Activated CD8-positive, alpha-beta memory T cell treated with anti-CD3 and anti-CD28 coated beads for 48 hours (primary cell): ENCODE results near the gene PKNOX2.

Source experiments
- DNase-seq, 3 experiments: peaks; one replicate each; pipeline ENCODE4 v3.0.0-alpha.2; 2020; ENCODE audit warnings: low read depth in 2 of 3, low spot score in 2 of 3

PKNOX2 gene

DNA sequence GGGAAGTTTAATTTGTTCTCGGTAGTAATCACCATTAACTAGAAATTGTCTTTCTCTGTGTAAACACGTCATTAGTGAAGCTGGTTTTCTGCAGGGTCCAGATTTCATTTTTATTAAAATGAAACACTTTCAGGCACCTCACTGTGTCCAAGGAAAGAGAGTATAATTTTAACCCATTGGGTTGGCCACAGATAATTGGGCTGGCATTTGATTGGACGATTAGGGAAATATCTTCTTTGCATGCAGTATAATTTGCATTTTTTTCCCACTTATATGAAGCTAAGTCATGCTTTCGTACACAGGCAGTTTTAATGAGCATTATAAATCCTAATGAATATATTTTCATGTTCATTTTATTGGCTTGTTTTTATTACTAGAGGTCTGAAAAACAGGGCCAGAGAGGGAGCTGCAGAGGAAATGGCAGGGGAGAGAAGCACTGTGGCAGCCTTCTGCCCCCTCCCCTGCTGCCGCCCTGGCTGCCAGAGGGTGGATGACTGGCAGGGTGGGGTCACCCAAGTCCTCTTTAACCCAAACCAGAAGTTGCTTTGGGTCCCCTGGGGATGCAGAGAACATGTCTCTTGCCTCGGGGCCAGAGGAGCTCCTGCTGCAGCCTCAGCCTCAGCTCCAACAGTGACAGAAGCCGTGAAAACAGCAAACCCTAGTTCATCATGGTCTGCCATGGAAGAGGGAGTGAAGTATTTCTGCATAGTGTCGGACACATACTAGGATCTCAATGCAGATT lies 93.9 kb downstream of the PKNOX2 start:
- DNase-seq = no peak

DNA sequence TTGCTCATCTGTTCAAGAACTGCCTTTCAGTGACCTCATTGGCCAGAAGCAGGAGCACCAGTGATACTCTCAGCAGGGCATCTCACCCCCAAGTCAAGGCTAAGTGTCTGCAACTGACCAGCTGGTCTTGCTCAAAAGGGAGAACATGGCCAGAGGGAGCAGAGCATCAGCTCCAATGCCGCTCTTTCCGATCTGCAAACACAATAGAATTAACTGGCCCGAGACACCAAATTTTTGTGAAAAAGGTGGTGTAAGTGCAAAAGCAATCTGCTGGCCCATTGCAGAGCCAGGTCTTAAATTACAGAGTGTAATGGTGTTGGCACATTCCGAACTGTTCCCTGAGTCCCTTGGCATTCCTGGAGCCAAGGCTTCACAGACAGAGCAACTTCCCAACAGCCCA lies 97.0 kb downstream of the PKNOX2 start:
- DNase-seq = no peak

DNA sequence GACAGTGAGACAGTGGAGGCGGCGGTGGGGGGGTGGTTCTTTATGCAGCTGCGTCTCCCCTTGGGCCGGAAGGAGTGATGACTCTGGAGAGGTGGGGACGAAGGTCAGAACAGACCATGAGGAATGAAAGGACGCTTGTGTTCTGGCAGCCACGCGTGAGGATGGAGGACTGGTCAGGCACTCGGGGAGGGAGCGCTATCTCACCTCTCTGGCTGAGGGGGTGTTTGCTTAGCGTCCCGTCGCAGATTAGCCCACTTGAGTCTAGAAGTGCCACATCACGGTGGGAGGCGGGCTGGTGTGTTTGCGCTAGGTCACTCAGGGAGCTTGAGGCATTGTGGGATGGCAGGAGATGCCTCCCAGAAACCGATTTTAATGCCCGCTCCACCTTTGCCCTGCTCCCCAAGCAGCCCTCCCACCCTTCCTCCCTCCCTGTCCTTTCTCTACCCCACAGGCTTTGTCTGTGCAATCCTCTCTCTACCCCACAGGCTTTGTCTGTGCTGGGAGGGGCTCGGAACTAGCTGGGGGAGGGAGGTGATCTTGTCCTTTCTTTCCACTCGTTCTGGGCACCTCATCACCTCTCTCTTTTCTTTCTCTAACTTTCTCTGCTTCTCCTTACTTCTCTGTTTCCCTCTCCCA lies 97.8 kb downstream of the PKNOX2 start:
- no peak for DNase-seq

DNA sequence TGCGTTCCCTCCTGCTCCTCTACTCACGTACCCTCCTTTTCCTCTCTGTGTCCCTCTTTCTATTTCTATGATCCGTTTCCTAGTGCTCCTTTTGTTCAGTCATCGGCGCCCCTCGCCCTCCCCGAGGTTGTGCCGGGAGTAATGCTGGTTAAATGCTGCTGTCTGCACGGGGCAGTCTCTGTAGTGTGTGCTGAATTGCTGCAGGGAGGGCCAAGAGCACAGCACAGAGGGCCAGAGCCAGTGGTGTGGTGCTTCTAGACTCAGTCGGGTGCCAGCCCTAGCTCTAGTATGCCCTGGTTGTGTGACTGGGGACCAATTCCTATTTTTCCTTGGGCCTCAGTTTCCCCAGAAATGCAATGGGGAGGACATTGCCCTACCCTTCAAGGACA lies 98.3 kb downstream of the PKNOX2 start:
- no peak for DNase-seq

DNA sequence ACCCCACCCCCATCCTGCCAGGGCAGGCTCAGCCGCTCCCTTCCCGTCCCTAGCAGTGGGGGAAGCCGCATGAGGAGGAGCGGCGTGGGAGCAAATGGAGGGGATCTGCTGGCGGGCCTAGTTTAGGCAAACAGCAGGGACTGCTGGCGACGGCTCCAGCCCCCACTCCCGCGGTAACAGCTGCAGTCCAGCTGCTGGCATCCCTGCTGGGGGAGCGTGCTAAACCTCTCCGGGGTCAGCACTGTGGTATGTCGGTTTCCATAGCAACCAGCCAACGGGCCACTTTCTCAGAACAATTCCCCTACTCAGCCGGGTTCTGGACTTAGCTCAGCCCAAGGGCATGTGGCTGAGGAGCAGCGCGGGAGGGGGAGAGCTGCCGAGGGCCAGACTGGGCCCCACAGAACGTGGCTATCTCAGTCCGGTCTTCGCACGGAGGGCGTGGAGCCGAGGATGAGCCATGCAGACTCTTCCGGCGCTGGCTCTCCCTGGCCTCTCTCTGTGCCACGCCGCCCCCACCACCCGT lies 98.8 kb downstream of the PKNOX2 start:
- DNase-seq = no peak

DNA sequence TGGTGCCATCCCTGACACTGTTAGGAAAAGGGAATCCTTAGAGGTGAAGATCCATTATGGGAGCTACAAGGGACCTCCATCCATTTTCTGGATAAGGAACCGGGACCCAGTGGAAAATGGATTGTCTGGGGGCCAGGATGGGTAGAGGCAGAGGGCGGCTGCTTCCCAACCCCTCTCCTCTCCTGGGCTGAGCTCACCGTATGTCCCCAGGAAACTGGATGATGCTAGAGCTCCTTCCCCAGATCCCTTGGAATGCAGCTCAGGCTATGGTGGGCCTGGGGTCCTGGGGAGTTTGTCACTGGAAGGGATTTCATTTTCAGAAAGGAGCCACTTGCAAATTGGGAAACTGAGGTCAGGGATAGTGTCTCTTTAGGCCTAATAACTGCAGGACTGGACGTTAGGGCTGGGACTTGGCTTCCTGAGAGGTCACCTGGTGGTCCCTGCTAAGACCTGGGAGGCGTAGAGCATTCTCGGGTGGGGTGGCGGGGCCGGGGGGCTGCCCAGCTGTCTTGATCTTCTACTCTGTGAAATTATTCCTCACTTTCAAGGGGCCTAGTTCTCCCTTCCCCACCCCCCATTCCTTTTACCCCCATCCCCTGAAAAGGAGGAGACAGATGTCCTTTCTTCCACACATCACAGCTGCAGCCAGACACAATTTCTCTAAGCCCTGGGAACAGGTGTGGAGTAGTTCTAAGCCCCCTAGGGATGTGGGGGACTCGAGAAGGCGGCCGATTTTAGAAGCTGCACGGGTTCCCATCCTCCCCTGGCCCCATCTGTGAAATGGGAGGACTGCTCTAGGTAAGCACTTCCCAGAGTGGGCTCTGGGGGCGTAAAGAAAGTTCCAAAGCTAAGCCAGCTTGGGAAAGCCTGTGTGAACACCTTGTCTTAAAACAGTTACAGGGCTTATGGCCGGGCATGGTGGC lies 99.8 kb downstream of the PKNOX2 start:
- no peak for DNase-seq

DNA sequence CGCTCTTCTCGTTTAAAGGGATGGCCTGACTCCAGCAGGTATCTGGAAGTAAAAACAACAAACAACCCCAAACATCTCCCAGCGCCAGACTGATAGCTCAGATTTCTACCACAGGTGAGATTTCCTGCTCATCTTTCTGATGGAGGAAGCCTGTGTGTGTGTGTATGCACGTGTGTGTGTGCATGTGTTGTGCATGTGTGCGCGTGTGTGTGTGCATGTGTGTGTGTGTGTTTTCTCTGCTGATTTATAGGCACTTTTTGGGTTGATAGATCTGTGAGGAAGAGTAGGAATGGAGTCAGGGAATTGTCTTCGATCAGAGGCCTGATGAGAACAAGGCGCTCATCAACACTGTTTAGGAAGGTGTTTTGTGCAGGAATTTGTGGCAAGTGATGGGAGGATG lies 103.0 kb downstream of the PKNOX2 start:
- no peak for DNase-seq

DNA sequence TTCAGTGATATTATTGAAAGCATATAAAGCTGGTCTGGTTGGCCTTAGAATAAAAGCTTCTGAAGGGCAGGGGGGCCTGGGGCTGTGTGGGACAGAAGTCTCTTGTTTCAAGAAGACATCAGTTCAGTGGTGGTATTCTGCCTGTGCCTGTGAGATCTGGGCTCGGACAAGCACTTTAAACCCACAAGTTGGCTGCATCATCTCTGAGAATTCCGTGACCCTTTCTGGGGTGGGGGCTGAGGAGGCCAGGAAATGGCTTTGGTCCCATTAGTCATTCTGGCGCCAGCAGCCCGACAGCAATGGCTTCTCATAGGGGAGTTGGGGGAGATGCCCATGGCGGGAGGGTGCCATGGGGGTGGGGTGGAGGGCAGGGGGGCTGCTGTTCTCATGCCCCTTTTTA lies 104.1 kb downstream of the PKNOX2 start:
- no peak for DNase-seq

DNA sequence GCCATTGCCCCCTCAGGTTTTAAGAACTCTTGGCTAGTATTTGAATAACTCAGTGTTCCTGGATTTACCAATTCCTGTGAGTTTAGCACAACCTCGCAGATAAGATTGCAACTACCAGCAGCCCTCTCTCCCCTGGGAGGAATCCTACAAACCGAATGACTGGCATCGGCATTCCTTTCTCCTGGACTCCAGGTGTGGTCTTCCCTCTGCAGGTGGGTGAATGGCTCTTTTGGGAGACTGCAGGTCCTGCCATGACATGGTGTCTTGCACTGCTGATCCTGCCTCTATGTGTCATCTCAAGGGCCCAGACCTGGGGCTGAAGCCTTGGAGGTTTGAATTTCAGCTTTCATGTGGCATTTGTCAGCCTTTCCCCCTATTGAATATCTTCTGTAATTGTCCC lies 105.6 kb downstream of the PKNOX2 start:
- no peak for DNase-seq

DNA sequence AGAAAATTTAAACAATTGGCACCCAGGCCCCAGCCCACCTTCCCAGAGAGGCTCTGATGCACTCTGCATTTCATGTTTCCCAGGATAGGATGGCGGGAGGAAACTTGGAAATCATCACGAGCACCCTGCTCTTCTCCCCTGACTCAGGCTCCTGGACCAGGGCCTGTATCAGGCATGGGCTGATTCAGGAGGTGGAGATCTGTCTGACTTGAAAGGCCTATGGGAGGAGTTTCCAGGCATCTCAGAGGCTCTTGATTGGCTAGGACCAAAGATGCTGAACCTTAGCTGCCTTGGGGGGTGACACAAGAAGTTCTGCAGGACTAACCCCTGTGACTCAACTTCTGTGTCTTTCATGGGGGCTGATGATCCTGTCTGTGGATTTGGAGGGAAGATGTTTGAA lies 106.2 kb downstream of the PKNOX2 start:
- DNase-seq = no peak

DNA sequence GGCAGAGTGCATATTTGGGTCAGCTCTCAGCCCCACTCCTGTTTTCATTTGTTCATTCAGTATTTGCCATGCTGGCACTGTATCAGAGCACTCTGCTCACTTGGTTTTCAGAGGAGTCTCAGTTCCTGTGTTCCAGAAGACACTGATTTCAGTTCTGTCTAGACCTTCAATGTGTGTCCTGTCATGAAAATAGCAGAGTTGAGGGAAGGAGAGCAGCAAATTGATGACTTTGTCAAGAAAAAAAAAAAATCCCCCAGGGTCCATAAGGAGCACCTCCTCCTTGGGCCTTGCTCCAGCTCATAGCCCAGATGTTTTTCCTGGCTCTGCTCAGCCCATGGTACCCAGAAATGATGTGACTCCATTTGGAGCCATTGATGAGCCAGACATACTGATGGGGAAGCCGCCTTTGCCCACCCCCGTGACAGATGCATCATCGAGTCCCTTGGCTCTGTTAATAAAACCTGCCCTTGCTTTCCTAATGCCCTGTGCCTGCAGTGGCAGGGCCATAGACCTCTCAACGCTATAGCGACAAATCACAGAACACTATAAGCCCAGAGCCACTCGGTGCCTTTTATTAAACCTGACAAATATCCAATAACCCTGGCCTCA lies 107.0 kb downstream of the PKNOX2 start:
- DNase-seq = no peak

DNA sequence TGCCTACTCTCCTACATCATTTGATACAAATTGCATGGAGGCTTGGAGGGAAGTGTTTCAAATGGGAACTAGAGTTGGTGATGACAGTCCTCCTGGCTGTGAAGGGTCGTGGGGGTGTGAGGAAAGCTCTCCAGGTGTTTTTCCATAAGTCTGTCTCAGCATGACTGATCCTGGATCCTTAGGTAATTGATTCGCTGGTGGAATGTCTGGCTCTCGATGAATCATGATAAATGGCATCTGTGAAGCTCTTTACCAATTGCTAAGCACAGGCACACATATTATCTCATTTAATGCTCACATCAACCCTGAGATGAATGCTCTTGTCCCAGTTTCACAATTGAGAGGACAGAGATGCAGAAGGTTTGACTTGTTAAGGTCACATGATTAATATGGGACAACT lies 107.5 kb downstream of the PKNOX2 start:
- no peak for DNase-seq

DNA sequence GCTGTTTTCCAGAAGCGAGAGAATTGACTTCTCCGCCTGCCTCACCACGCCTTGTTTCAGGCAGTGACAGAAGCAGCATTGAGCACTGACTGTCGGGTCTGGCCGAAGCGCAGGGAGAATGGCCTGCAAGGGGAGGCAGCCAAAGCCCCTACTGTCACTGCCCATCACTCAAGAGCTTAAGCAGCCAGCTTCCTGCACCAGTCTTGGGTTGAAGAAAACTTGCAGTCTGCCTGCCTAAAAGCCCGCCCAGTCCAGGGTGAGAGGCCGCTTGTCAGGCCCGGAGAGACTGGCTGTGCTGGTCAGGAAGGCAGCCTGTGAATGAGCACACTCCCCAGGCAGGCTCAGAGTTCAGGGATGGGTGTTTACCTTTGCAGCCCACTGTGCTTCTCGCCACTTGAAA lies 108.3 kb downstream of the PKNOX2 start:
- no peak for DNase-seq

DNA sequence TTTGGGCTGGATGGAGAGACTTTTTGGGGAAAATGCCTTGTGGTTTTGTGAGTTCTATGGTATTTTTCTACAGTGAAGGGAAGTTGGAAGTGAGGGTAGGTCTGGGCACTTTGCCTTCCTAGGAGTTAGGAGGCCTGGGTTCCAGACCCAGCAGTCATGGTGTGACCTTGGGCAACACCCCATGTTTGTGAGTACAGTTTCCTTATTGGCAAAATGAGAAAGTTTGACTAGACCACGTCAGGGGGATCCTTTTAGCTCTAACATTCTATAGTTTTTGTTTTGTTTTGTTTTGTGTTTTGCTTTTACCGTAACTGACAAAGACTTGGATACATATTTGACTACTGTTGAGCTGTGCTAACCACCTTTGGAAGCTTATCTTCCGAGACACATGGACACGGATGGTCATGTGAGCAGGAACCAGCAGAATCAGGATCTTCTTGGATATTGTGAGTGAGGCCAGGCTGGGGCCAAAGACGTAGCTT lies 109.0 kb downstream of the PKNOX2 start:
- DNase-seq = no peak

DNA sequence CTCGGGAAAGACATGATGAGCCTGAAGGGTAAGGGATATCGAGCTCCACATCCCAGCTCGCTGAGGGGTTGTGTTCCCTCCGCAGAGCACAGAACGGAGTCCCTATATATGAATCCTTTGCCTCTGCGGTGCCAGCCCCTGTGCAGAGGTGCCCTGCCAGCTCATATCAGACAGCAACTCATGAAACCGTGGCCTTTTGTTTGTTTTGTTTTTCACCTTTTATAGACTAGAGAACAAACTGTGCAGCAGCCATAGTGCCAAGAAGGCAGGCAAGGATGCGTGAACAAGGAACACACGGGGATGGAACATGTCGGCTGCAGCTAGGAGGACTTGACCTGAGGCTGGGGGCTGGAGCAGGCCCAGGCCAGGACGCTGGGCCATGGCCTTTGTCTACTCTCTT lies 109.8 kb downstream of the PKNOX2 start:
- no peak for DNase-seq

DNA sequence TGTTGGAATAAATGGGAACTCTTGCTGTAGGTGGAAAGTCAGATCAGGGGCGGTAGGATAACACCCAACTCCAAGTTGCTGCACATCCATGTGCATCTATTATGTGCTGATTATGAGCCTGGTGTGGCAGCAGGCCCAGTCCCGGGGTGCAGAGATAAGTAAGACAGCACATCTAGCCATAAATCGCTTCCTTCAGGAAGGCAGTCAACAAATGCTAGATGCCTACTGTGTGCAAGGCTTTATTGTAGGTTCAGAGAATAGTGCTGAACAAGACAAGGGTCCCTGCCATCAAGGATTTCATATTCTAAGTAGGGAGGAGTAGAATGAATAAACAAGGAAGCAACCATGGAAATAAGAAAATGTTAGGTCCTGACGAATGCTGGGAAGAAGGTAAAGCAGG lies 110.2 kb downstream of the PKNOX2 start:
- DNase-seq = no peak

DNA sequence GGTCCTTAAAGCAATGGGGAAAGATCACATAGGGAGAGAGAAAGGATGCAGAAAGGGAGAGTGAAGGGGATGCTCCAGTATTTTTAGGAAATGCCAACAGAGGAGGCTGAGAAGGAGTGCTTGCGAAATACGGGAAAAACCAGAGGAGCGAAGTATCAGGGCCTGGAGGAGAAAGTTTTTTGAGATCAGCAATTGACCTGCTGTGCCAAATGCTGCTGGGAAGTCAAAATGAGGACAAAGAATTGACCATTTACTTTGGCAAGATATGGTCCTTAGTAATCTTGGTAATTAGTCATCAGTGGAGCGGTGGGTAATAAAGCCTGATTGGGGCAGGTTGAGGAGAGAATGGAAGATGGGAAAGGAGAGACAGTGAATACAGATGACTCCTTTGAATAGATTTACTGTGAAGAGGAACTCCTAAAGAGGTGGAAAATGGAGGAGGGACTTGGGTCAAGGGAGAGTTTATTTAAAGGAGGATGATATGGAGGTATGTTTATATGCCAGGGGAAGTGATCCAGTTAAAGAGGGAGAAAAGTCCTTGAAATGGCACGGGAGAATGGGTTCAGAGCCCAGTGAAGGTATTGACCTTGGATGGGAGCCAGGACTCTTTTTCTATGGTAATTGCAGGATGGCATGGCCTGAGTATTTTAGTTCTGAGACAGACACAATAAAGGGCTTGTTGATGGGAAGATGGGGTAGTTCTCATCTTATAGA lies 111.5 kb downstream of the PKNOX2 start:
- no peak for DNase-seq

DNA sequence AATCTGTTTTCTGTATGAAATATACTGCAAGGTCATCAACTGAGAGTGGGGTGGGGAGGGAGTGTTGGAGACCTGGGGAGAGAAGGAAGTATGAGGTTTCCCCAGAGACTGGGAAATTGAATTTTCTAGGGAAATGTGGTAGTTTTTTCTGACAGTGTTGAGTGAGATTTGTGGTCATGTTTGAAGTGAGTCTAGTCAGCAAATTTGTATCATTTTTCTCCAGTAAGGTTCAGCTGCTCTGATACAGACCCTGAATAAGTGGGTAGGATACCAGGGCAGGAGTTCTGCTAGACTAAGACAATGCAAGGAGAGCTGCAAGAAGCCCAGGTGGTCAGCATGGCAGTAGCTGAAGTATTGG lies 112.0 kb downstream of the PKNOX2 start:
- no peak for DNase-seq

DNA sequence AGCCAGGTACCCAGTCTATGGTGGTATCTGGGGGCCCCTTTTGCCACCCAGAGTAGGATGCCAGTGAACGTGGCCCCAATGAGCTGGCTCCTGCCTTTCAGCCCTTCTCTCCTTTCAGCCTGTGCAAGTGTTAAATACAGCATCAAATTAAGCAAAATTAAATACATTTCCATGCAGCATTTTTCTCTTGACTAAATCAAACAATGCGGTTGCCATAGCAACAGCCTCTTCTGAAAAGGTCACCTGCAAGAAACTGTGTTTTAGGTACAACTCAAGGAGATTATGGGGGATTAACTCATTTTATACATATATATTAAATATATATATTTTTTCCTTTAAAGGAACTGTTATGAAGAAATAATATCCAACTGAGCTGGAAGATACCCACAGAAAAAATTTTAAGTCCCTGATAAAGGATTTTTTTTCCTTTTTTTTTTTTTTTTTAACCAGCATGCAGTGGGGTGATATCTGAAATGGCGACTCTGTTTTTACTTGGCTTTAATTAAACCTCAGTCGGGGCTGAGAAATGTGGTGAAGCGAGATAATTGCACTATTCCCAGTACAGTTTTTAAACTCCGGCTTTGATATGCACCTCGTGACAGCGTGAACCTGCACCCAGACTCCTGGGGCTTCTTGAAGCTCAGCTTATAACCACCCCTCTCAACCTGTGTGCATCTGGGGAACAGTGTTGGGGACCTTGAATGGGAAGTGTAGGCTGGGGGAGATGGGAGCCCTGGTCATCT lies 115.3 kb downstream of the PKNOX2 start:
- no peak for DNase-seq

DNA sequence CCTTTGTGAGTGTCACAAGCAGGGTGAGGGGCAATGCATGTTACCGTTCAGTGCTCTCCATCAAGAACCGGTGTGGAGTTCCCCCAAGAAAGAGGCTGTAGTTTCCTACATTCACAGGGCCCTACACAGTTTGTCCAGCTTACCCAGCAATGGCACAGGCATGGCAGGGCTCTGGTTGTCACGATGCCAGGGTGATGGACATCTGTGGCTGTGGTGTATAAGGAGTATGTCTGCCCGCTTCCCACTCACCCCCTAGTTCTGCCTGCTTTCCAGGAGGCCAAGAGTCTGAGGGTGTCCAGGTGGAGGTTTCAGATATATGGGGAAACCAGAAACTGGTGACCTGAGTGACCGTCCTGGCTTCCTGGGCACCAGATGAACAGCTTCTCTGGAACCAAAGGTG lies 116.1 kb downstream of the PKNOX2 start:
- no peak for DNase-seq
